H1 (cell line): ENCODE data around the gene PDE4B. TPM values are rescaled to one million over a fixed set of nuclear protein-coding genes. Genes with fewer than 3 reads are reported as not detected.

Experiments used
- CTCF ChIA-PET: fragments of 300-600 bp; sonication (Branson Sonifier 250); formaldehyde crosslinking; loops from one replicate; lab custom pipeline; 2021; ENCODE audit not compliant: partially characterized antibody; lab: Charles Lee
- POLR2A ChIA-PET: fragments of 300-600 bp; sonication (Branson Sonifier 250); formaldehyde crosslinking; loops from one replicate; lab custom pipeline; 2021; ENCODE audit warnings: inconsistent platforms; ENCODE audit not compliant: partially characterized antibody; lab: Charles Lee
- DNase-seq, 2 experiments: peaks; one replicate each; pipeline versions ENCODE4 v3.0.0 to v3.0.0-alpha.2; 2010 to 2022; ENCODE audit warnings: low spot score in 2 of 2, low read depth in 1 of 2, mixed read lengths in 1 of 2
- FAIRE-seq: peaks from 2 replicates; lab custom pipeline; 2011; peaks lifted over from hg19 to GRCh38; lab: Jason Lieb, UNC
- H2AFZ ChIP-seq: 2 replicates; pipeline ENCODE4 v1.8.1; 2012; ENCODE audit warnings: low read length, inconsistent platforms
- H2AK5ac ChIP-seq: 2 replicates; pipeline ENCODE4 v1.6.1; 2013; ENCODE audit warnings: low read depth, low read length
- H2BK120ac ChIP-seq: replicated peaks from 2 replicates; pipeline ENCODE3; 2013; ENCODE audit warnings: low read depth, low read length, inconsistent platforms
- H2BK12ac ChIP-seq: 2 replicates; pipeline ENCODE4 v1.6.1; 2013; ENCODE audit warnings: low read depth, low read length
- H2BK15ac ChIP-seq: 2 replicates; pipeline ENCODE4 v1.6.1; 2013; ENCODE audit warnings: low read length
- H2BK20ac ChIP-seq: 2 replicates; pipeline ENCODE4 v1.6.1; 2013; ENCODE audit warnings: low read length
- H2BK5ac ChIP-seq: 2 replicates; pipeline ENCODE4 v1.6.1; 2013; ENCODE audit warnings: low read depth, low read length
- H3K14ac ChIP-seq: 2 replicates; pipeline ENCODE4 v1.6.1; 2013; ENCODE audit warnings: inconsistent platforms; ENCODE audit not compliant: insufficient read length
- H3K18ac ChIP-seq: 2 replicates; pipeline ENCODE4 v1.6.1; 2013; ENCODE audit warnings: low read length; ENCODE audit errors: extremely low read depth
- H3K23ac ChIP-seq: 2 replicates; pipeline ENCODE4 v1.6.1; 2013; ENCODE audit warnings: inconsistent platforms; ENCODE audit not compliant: insufficient read length
- H3K23me2 ChIP-seq: 2 replicates; pipeline ENCODE4 v1.6.1; 2013; ENCODE audit warnings: low read depth, low read length
- H3K27ac ChIP-seq: 2 replicates; pipeline ENCODE4 v1.6.1; 2011; ENCODE audit warnings: low read depth, low read length, inconsistent platforms
- H3K27me3 ChIP-seq, 4 experiments: replicated peaks in 1 of 4; 1 replicate in 1 of 4; 2 replicates in 3 of 4; pipeline versions ENCODE4 v1.6.1 to v1.8.1; 2011 to 2013; ENCODE audit warnings: low read length in 3 of 4, mild to moderate bottlenecking in 3 of 4, inconsistent platforms in 2 of 4, mixed read lengths in 2 of 4, moderate library complexity in 1 of 4; ENCODE audit not compliant: control insufficient read depth in 3 of 4, insufficient read depth in 3 of 4; ENCODE audit errors: extremely low read depth in 1 of 4
- H3K36me3 ChIP-seq, 4 experiments: 2 replicates each; pipeline versions ENCODE4 v1.6.1 to v1.8.1; 2011 to 2013; ENCODE audit warnings: mild to moderate bottlenecking in 4 of 4, low read length in 3 of 4, moderate library complexity in 2 of 4, control low read depth in 1 of 4, inconsistent platforms in 1 of 4; ENCODE audit not compliant: insufficient read depth in 4 of 4, control insufficient read depth in 2 of 4
- H3K4ac ChIP-seq: replicated peaks from 2 replicates; pipeline ENCODE3; 2013; ENCODE audit warnings: low read length, low read depth, mixed read lengths, inconsistent platforms; ENCODE audit not compliant: insufficient read length
- H3K4me1 ChIP-seq, 4 experiments: replicated peaks in 1 of 4; 1 replicate in 1 of 4; 2 replicates in 3 of 4; pipeline versions ENCODE4 v1.6.1 to v1.8.1; 2011 to 2013; ENCODE audit warnings: low read length in 3 of 4, inconsistent platforms in 2 of 4, mixed read lengths in 1 of 4; ENCODE audit not compliant: insufficient read depth in 4 of 4, control insufficient read depth in 3 of 4
- H3K4me2 ChIP-seq, 2 experiments: 2 replicates each; pipeline versions ENCODE4 v1.6.1 to v1.8.1; 2011 to 2013; ENCODE audit warnings: low read depth in 2 of 2, low read length in 2 of 2, control low read depth in 1 of 2, inconsistent platforms in 1 of 2, mild to moderate bottlenecking in 1 of 2; ENCODE audit not compliant: insufficient read depth in 1 of 2
- H3K4me3 ChIP-seq, 4 experiments: fragments of 200-600, 300-600 bp in 1 of 4; sonication (generic), shearing (Covaris generic), sonication (Bioruptor Twin) in 1 of 4; 2 replicates each; pipeline versions ENCODE4 v1.5.1 to v1.8.1; 2011 to 2016; ENCODE audit warnings: low read length in 4 of 4, low read depth in 3 of 4, control low read depth in 2 of 4, inconsistent platforms in 2 of 4, mild to moderate bottlenecking in 2 of 4, mixed read lengths in 1 of 4, moderate library complexity in 1 of 4; ENCODE audit not compliant: insufficient read depth in 2 of 4; ENCODE audit errors: extremely low read depth in 1 of 4
- H3K56ac ChIP-seq: replicated peaks from 2 replicates; pipeline ENCODE3; 2013; ENCODE audit warnings: low read depth, mild to moderate bottlenecking, mixed read lengths, low read length, inconsistent platforms; ENCODE audit not compliant: insufficient read length
- H3K79me1 ChIP-seq: 2 replicates; pipeline ENCODE4 v1.6.1; 2013; ENCODE audit warnings: low read depth, low read length, control low read depth
- H3K79me2 ChIP-seq, 2 experiments: 2 replicates each; pipeline versions ENCODE4 v1.6.1 to v1.8.1; 2012 to 2013; ENCODE audit warnings: low read length in 2 of 2, mild to moderate bottlenecking in 2 of 2, inconsistent platforms in 1 of 2; ENCODE audit not compliant: insufficient read depth in 2 of 2, control insufficient read depth in 1 of 2
- H3K9ac ChIP-seq, 4 experiments: replicated peaks in 1 of 4; 1 replicate in 1 of 4; 2 replicates in 3 of 4; pipeline versions ENCODE4 v1.6.1 to v1.8.1; 2011 to 2013; ENCODE audit warnings: low read depth in 3 of 4, low read length in 3 of 4, control low read depth in 2 of 4, mild to moderate bottlenecking in 2 of 4, moderate library complexity in 2 of 4, inconsistent platforms in 1 of 4; ENCODE audit errors: extremely low read depth in 1 of 4
- H3K9me3 ChIP-seq, 2 experiments: 2 replicates each; pipeline versions ENCODE4 v1.6.1 to v1.8.1; 2012 to 2013; ENCODE audit warnings: mild to moderate bottlenecking in 2 of 2, moderate library complexity in 2 of 2, control low read depth in 1 of 2, inconsistent platforms in 1 of 2, low read depth in 1 of 2, low read length in 1 of 2, mixed read lengths in 1 of 2; ENCODE audit not compliant: insufficient read depth in 2 of 2
- H4K20me1 ChIP-seq, 2 experiments: replicated peaks in 1 of 2; 2 replicates each; pipeline versions ENCODE3 to v1.8.1; 2011 to 2013; ENCODE audit warnings: inconsistent platforms in 2 of 2, low read length in 2 of 2, mild to moderate bottlenecking in 1 of 2; ENCODE audit not compliant: insufficient read depth in 2 of 2, control insufficient read depth in 1 of 2
- H4K5ac ChIP-seq: 2 replicates; pipeline ENCODE4 v1.6.1; 2013; ENCODE audit warnings: low read length, low read depth, mixed read lengths, inconsistent platforms; ENCODE audit not compliant: insufficient read length
- H4K8ac ChIP-seq: 2 replicates; pipeline ENCODE4 v1.8.0; 2013; ENCODE audit warnings: mild to moderate bottlenecking, moderate library complexity, low read length, inconsistent platforms; ENCODE audit not compliant: insufficient read depth; ENCODE audit errors: extremely low read depth
- H4K91ac ChIP-seq: replicated peaks from 2 replicates; pipeline ENCODE3; 2013; ENCODE audit warnings: low read length, mixed read lengths, inconsistent platforms; ENCODE audit not compliant: insufficient read length
- BACH1 ChIP-seq: IDR thresholded peaks from 2 replicates; pipeline ENCODE4 v1.6.1; 2012; ENCODE audit warnings: low read length, improper control_type of control experiment
- CEBPB ChIP-seq: IDR thresholded peaks from 2 replicates; pipeline ENCODE4 v1.6.1; 2012; ENCODE audit warnings: low read depth, low read length
- HDAC2 ChIP-seq, 2 experiments: fragments of 300-600 bp in 1 of 2; sonication (generic) in 1 of 2; IDR thresholded peaks; 2 replicates each; pipeline ENCODE4 v1.6.1; 2011 to 2012; ENCODE audit warnings: low read depth in 2 of 2, low read length in 2 of 2, mild to moderate bottlenecking in 2 of 2, moderate library complexity in 2 of 2, borderline replicate concordance in 1 of 2, inconsistent platforms in 1 of 2
- NANOG ChIP-seq: IDR thresholded peaks from 2 replicates; pipeline ENCODE4 v1.6.1; 2011; ENCODE audit warnings: low read length, low read depth, mild to moderate bottlenecking, inconsistent platforms; ENCODE audit not compliant: insufficient read depth, poor library complexity, severe bottlenecking
- RXRA ChIP-seq: IDR thresholded peaks from 2 replicates; pipeline ENCODE4 v1.6.1; 2011; ENCODE audit warnings: low read depth, mild to moderate bottlenecking, low read length, moderate library complexity; ENCODE audit not compliant: insufficient read depth
- SAP30 ChIP-seq: fragments of 300-600 bp; sonication (generic); IDR thresholded peaks from 2 replicates; pipeline ENCODE4 v1.7.1; 2012; ENCODE audit warnings: low read length, moderate library complexity, mild to moderate bottlenecking, inconsistent platforms; ENCODE audit not compliant: insufficient read depth, insufficient replicate concordance
- SP2 ChIP-seq: IDR thresholded peaks from 2 replicates; pipeline ENCODE4 v1.6.1; 2012; ENCODE audit warnings: mild to moderate bottlenecking, low read length, inconsistent platforms
- SRF ChIP-seq: IDR thresholded peaks from 2 replicates; pipeline ENCODE4 v1.6.1; 2011; ENCODE audit warnings: mild to moderate bottlenecking, low read depth, low read length, moderate library complexity
- TEAD4 ChIP-seq: IDR thresholded peaks from 2 replicates; pipeline ENCODE4 v1.6.1; 2012; ENCODE audit warnings: low read depth, low read length, inconsistent platforms, mixed read lengths
- WGBS, 2 experiments: shearing (Covaris generic) in 1 of 2; methylation state at CpG; one replicate each; pipeline versions ENCODE4 v1.1.6 to v1.1.7; 2013 to 2015; ENCODE audit warnings: low lambda C conversion rate in 2 of 2, mixed read lengths in 2 of 2, inconsistent platforms in 1 of 2, low coverage in 1 of 2, missing lambda C conversion rate in 1 of 2; ENCODE audit not compliant: insufficient replicate concordance in 2 of 2, insufficient coverage in 1 of 2, insufficient read length in 1 of 2; ENCODE audit errors: extremely low coverage in 1 of 2, missing lambda C conversion rate in 1 of 2; 5-methylcytosine and 5-hydroxymethylcytosine counted together
- polyA plus RNA-seq, 7 experiments: library from polyadenylated mRNA; depleted of rRNA in 3 of 7; stranded (reverse) in 5 of 7; unstranded in 2 of 7; fragments of >200 nt in 5 of 7; fragments of 200-250 nt in 2 of 7; gene quantifications; 1 replicate in 5 of 7; 2 replicates in 1 of 7; 4 replicates in 1 of 7; pipeline versions ENCODE4 v1.2.1 to v1.2.3, GENCODE V29; 2011 to 2013; ENCODE audit warnings: missing spikeins in 2 of 7, mixed read lengths in 2 of 7
- total RNA-seq: library from RNA; stranded (reverse); fragmentation: NEBNext Ultra II Directional; extraction: Animal tissue kit (Norgen Biotek cat#: 25700); gene quantifications from 2 replicates; pipeline ENCODE4 v1.2.1, GENCODE V29; 2021
- TF ChIP-seq, protein P1 (sequence below): IDR thresholded peaks from 2 replicates; pipeline ENCODE4 v1.6.1; 2011; ENCODE audit warnings: low read depth, mild to moderate bottlenecking, low read length; ENCODE audit not compliant: insufficient read depth
- TF ChIP-seq, protein P2 (sequence below), 3 experiments: IDR thresholded peaks; 1 replicate in 2 of 3; 2 replicates in 1 of 3; pipeline versions ENCODE4 v1.5.1 to v1.6.1; 2011; ENCODE audit warnings: low read length in 3 of 3, mild to moderate bottlenecking in 3 of 3, inconsistent platforms in 2 of 3, low read depth in 1 of 3, moderate library complexity in 1 of 3; ENCODE audit not compliant: insufficient read depth in 1 of 3; ENCODE audit errors: control extremely low read depth in 1 of 3

The PDE4B gene
- total and polyA plus RNA-seq, 2 of the 8 experiments (the other 6 are each of a cell fraction or from before 2014, with no cell fraction given): 5.0 to 15.1 TPM

DNA sequence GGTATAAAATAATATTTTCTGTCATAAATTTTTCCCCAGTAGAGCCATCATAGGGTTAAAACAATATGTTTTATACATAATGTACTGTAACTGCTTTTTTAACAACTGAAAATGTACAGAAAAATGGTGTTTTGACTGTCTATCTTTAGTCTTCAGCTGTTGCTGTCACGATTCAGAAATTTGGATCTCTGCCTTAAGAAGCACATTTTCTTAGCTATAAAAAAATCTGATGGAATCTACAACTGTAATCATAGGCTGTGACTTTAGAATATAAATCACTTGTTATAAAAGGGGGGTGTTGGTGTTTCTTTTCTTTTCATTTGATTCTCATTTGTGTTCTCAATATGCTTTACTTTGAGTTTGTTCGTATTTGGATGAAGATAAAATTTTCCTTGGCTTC, 187.5 kb downstream of the PDE4B start:
- Histone ChIP-seq H3K9me3 (peaks cover 8 to 16% of the 10 kb centered on the region in 2 experiments), H2BK5ac (no peak overlapping the region), H3K79me2 (no peaks in the 10 kb centered on the region), H3K56ac (no peak overlapping the region), H3K4me3 (no peak overlapping the region), H2AK5ac (no peak overlapping the region), H3K79me1 (no peaks in the 10 kb centered on the region), H2BK12ac (no peak overlapping the region), H2BK15ac (no peak overlapping the region), H3K4me1 (no peaks in the 10 kb centered on the region), H3K27me3 (no peaks in the 10 kb centered on the region), H3K23ac (no peak overlapping the region), H2BK20ac (no peak overlapping the region), H3K18ac (no peak overlapping the region), H3K9ac (no peak overlapping the region), H3K36me3 (no peaks in the 10 kb centered on the region), H4K8ac (no peak overlapping the region), H4K5ac (no peak overlapping the region), H3K4ac (no peak overlapping the region), H4K20me1 (no peaks in the 10 kb centered on the region), H2AFZ (no peak overlapping the region), H4K91ac (no peak overlapping the region), H3K27ac (no peak overlapping the region), H3K4me2 (no peak overlapping the region), H2BK120ac (no peak overlapping the region), H3K14ac (no peak overlapping the region), H3K23me2 (no peaks in the 10 kb centered on the region)
- DNase-seq (no peak), FAIRE-seq (no peak)
- WGBS, 2 experiments: 83% methylated on average over 2 of the region's 2 CpGs; no CpG with 5 or more reads in 1 of the 2 experiments
- ChIA-PET POLR2A (no interaction called here), CTCF (interaction anchor here (2.0 kb wide), 1 partner anchor 262 kb away, joined by 8 read pairs; no protein-coding TSS in a partner anchor)
- TF ChIP-seq SP2 (no peak), SAP30 (no peak), NANOG (no peak), CEBPB (no peak), SRF (no peak), RXRA (no peak), TEAD4 (no peak), HDAC2 (IDR thresholded peaks at IDR 0.05; ENCODE audit: borderline replicate concordance in 1 of 2, low read depth in 2 of 2, low read length in 2 of 2) (no peak), BACH1 (no peak)
- TF ChIP-seq, protein P1, sequence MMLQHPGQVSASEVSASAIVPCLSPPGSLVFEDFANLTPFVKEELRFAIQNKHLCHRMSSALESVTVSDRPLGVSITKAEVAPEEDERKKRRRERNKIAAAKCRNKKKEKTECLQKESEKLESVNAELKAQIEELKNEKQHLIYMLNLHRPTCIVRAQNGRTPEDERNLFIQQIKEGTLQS: no peak
- TF ChIP-seq, protein P2, sequence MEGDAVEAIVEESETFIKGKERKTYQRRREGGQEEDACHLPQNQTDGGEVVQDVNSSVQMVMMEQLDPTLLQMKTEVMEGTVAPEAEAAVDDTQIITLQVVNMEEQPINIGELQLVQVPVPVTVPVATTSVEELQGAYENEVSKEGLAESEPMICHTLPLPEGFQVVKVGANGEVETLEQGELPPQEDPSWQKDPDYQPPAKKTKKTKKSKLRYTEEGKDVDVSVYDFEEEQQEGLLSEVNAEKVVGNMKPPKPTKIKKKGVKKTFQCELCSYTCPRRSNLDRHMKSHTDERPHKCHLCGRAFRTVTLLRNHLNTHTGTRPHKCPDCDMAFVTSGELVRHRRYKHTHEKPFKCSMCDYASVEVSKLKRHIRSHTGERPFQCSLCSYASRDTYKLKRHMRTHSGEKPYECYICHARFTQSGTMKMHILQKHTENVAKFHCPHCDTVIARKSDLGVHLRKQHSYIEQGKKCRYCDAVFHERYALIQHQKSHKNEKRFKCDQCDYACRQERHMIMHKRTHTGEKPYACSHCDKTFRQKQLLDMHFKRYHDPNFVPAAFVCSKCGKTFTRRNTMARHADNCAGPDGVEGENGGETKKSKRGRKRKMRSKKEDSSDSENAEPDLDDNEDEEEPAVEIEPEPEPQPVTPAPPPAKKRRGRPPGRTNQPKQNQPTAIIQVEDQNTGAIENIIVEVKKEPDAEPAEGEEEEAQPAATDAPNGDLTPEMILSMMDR (IDR thresholded peaks at IDR 0.05; ENCODE audit: control extremely low read depth in 1 of 3, insufficient read depth in 1 of 3, low read depth in 1 of 3, low read length in 3 of 3): no peak
